Fibroblast of peridontal ligament (primary cell): ENCODE measurements around the gene MCFD2.
A peak's percentile ranks its signal among the peaks of the same experiment; 100 is the strongest.

ENCODE experiments used
- DNase-seq: peaks from one replicate; pipeline ENCODE4 v3.0.0-alpha.2; 2010; ENCODE audit errors: extremely low read depth

Gene MCFD2

DNA sequence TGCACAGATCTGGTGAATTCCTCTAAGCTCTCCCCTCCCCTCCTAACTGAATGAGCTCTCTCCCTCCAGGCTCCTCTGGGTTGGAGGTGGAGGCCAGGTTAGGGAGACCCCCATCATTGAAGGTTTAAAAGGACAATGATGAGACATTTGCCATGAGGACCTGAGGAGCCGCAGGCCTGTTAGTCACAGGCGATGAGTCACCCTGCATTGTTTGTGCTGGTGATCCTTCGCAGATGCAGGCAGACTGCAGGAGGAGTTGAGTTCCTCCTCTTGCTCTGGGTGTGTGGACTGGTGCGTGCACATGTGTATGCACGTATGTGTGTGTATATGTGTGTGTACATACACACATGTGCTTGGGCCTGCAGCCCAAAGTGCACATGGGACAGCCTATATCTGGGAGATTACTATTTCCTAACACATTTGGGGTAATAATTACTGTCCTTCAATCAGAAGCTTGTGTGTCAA is 42.0 kb downstream of the MCFD2 start:
- peak; percentile 92 for DNase-seq

- peak; percentile 77 for DNase-seq
Observed at GRCh38 chr2:46872902-46873603, 42.6 kb downstream of the MCFD2 start.

DNA sequence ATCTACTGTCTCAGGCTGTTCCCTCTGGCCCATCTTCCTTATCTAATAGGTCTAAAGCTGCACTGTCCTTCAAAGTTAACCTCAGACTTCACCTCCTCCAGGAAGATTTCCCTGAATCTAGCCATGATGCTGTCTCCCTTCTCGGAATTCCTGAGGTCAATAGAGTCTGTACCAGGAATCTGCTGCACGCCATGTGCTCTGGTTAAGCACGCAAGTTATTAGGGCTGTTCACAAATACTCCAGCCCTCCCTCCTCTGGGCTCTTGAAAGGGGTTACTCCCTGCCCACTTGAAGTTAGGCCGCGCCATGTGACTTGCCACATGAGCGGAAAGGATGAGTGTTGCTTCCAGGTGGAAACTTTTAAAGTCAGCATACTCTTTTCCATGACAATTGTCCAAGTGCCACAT is 43.6 kb downstream of the MCFD2 start:
- DNase-seq = no peak

DNA sequence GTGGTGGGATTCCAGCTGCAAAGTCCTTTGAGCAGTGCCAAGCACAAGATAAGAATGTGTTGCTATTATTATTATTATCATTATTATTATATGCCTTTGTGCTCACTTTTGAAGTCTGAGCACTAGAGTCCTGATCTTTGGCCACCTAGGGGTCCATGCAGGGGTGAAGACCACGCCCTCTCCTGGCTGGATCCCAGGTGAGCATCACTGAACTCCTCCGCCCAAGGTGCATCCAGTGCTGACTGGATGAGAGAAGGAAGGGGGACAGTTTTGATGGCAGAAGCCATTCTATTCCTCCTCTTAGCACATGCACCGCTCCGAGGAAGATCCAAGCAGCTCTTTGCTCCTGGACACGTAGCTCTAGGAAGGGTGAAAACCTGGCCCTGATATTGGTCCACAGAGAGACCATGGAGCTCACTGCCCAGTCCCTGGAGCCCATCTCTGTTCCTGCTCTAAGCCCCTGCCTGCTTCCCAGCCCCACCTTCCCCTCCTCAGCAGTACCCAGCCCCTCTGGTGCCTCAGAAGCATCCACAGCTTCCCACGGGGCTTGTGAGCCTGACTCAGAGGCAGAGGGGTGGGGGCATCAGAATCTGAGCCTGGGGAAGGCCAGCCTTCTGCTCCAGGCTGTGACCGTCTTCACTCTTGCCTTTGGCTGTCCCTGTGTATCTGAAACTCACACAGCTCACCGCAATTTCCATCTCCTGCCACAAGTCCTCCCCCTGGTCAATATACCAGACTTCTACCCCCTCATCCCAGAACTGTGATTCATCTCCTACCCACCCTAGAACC is 45.4 kb downstream of the MCFD2 start:
- peak; percentile 42 for DNase-seq

DNA sequence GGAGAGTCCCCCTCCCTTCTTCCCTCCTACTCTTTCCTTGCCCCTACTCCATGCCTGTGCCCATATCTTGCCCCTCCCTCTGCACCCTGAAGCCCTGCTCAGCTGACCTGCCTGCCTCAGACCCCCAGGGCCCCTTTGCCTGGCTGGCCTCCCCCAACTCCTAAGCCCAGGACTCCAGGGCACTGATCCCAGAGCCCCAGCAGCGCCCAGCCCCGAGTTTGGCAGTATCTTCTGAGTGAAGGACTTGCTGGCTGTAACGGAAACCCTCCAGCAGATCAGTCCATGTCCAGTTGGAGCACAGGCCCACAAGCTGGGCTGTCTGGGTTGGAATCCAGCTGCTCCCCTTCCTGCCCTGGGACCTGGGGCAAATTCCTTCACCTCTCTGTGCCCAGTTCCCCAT is 46.0 kb downstream of the MCFD2 start:
- DNase-seq = no peak

- no peak for DNase-seq
Observed at GRCh38 chr2:46866770-46867246, 48.8 kb downstream of the MCFD2 start.

DNA sequence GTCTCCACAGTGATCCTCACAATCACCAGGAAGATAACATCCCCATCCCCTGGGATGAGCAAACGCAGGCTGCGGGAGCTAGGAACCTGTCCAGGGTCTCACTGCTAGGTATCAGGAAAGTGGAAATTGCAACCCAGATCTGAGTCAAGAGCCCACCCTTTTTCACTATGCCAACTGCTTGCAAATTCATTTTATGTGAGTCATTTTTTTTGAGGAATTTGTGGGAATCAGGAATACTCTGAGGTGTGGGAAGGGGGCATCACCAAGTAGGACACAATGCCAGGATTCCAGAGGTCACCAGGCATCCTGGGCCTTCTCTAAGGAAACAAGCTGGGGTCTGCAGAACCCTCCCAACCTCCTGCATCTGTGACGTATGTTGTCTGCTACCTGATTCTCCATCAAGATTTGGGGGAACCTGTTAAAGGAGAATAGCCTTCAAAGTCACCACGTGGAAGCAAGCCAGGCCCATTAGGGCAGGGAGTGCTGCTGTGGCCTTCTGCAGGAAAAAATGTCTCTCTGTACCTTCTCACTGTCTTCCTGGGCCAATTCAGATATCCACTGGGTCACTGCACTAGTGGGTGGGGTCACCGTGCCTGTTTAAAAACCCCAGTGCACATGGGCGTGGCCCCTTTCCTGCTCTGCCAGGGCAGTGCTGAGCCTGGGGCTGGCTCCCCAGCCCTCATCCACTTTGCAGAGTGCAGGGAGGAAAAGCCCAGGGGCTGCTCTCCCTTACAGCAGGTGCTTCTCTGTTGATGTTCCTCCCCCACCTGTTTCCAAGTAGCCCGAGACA is 50.2 kb downstream of the MCFD2 start:
- DNase-seq = no peak

DNA sequence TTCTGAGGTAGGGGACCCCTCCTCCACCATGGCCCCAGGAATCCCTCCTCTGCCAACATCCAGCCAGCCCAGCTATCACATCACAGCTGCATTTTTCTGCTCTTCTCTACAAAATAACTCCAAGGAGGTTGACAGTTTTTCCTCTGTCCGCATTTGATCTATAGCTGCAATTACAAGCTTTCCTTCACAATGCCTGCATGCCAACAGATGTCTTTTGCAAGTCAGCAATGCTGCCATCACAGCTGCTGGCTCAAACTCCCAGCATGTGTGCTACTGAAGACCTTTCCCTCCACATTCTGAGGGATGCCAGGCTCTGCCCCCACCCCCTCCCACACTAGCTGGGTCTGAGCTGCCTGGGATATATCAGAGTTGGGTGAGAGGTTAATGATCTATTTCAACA is 51.7 kb downstream of the MCFD2 start:
- DNase-seq = no peak

DNA sequence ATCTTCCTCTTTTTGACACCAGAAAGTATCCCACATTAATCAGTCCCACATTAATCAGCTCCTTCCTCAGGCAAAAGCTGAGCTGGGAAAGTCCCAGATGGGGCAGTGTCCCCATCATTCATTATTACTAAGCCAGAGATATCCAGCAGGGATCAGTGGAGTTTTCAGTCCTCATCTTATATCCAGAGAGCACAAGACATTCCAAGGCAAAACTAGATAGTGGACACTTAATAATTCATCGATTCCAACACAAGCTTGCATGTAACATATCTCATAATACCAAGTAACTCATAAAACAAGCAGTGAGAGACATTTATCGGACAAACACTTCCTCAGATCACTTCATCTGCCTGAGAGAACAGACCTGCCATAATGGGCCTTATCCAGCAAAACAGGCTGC is 53.1 kb downstream of the MCFD2 start:
- no peak for DNase-seq

GRCh38 chr2:46861916-46862315 is 53.7 kb downstream of the MCFD2 start:
- no peak for DNase-seq

DNA sequence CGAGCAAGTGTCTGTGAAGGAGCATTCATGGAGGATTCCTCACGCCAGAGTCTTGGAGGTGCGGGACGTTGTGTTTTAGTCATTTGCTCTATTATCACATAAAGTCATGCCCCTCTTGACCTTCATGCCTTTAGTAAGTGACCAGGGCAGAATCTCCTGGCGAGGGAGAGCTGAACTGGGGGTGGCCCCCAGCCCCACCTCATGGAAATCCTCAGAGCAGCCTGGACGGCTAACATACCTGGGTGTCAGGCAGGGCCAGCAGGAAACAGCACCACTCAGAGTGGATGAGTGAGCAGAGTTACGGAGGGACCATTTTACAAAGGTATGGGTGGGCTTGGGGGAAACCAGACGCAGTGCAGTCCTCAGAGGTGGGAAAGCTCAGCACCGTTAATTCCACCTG is 56.1 kb downstream of the MCFD2 start:
- DNase-seq = no peak

DNA sequence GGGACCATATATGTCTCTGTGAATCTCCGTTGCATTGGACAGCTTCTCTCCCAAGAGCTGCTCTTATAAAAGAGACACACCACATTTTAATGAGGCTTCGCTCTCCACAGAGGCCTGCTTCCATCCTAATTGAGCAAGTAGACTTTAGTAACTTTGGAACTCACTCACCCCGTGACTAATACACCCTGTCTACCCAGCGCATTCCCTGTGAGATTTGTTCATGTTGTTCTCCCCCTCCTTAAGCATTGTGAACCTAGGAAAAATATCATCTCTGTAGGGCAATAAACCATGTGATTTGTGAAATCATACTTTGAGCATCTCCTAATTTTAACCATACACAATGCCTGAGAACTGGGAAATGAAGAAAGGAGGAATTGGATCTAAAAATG is 56.9 kb downstream of the MCFD2 start:
- peak; percentile 98 for DNase-seq

GRCh38 chr2:46857871-46858701 is 57.5 kb downstream of the MCFD2 start:
- DNase-seq = peak; percentile 77

- DNase-seq = no peak
Observed at GRCh38 chr2:46856336-46856735, 59.3 kb downstream of the MCFD2 start.

- no peak for DNase-seq
Observed at GRCh38 chr2:46855805-46856204, 59.8 kb downstream of the MCFD2 start.

DNA sequence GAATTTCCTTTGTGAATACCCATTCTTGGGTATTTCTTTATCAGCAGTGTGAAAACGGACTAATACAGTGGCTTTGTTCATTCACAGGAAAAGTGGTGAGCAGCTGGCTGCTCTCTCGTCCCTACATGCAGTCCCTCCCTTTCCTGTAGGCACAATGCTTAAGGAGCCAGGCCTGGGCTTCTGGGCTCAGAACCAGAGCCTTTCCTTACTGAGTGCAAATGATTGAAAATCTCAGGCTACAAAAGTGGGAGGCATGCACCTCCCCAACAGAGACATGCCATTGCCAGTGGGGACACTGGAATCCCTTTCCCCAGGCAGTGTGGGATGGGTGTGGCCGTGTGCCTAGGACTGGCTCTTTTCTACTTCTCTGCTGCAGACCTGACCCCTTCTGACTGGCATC is 61.3 kb downstream of the MCFD2 start:
- no peak for DNase-seq

- no peak for DNase-seq
Observed at GRCh38 chr2:46852598-46852997, 63.0 kb downstream of the MCFD2 start.

GRCh38 chr2:46852124-46852523 is 63.5 kb downstream of the MCFD2 start:
- no peak for DNase-seq
